ENCODE data around the gene SRPK2. TPM values are rescaled to one million over a fixed set of nuclear protein-coding genes. Genes with fewer than 3 reads are reported as not detected.

The SRPK2 gene
- polyA plus RNA-seq, 1 of the 3 experiments (the other 2 are of a cell fraction): 15.4 TPM

DNA sequence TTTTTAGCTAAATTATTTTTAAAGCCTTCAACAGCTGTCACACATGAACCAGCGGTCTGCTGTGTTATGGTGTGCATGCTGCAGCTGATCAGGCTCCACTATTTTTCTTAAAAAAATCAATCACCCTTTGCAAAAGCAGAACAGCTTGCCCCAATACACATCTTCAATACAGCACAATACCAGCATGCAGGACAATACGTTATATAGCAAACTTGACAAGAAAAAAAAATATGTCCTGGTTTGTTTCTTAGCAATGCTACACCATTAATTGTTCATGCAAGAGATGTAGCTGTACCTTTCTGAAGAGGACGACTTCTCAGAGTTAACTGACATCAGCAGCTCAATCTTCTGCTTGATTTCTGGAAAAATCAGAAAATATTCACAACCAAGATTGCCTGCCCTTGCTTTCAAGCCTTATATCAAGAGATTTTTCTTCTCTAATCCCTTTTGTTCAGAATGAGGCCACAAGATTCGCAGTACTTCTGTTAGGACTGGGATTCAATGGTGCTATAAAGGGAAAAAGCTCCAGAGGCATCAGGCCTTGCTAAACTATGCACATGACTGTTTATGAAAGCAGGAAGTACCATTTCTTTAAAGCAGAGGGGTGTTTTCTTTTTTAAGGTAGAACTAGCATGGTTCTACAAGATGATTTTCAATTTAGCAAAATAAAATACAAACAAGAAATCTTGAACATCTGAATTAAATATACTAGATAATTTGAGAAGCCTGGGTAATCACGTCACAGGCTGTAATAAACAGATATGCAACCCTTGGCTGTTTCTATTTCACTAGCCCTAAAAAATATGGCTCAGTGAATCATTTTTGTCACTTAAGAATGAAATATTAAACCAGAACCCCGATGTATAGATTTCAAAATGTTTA, 120.0 kb downstream of the SRPK2 start:
- Histone ChIP-seq H3K36me3 (replicated peaks in 1 of 2; ENCODE audit: control insufficient read depth in 1 of 2, insufficient read depth in 2 of 2, low read length in 1 of 2) (no peaks in the 10 kb centered on the region), H3K4me3 (ENCODE audit: low read depth in 2 of 2, low read length in 1 of 2) (peak overlapping the region; percentile 44 to 54), H3K9me3 (no peaks in the 10 kb centered on the region), H3K9ac (peak overlapping the region; percentile 46; the same call in 1 of the 2 replicates), H3K4me2 (peak overlapping the region; percentile 72), H3K79me2 (ENCODE audit: insufficient read depth) (peaks cover 95% of the 10 kb centered on the region), H3K27me3 (ENCODE audit: insufficient read depth) (no peaks in the 10 kb centered on the region), H3K27ac (ENCODE audit: low read depth in 2 of 2, low read length in 1 of 2) (peak overlapping the region; percentile 81 to 93), H2AFZ (ENCODE audit: low read depth) (peak overlapping the region; percentile 39; the same call in 1 of the 2 replicates), H3K9me2 (no peaks in the 10 kb centered on the region), H4K20me1 (ENCODE audit: insufficient read depth) (peaks cover 52% of the 10 kb centered on the region), H3F3A (replicated peaks; ENCODE audit: insufficient read depth) (peaks cover 33% of the 10 kb centered on the region), H3K4me1 (ENCODE audit: control insufficient read depth in 1 of 2, insufficient read depth in 2 of 2, low read depth in 1 of 2, low read length in 1 of 2) (peaks cover 18 to 34% of the 10 kb centered on the region in 2 experiments; a peak in 3 of 4 replicates)
- DNase-seq: peak; percentile 68
- TF ChIP-seq, protein P1, sequence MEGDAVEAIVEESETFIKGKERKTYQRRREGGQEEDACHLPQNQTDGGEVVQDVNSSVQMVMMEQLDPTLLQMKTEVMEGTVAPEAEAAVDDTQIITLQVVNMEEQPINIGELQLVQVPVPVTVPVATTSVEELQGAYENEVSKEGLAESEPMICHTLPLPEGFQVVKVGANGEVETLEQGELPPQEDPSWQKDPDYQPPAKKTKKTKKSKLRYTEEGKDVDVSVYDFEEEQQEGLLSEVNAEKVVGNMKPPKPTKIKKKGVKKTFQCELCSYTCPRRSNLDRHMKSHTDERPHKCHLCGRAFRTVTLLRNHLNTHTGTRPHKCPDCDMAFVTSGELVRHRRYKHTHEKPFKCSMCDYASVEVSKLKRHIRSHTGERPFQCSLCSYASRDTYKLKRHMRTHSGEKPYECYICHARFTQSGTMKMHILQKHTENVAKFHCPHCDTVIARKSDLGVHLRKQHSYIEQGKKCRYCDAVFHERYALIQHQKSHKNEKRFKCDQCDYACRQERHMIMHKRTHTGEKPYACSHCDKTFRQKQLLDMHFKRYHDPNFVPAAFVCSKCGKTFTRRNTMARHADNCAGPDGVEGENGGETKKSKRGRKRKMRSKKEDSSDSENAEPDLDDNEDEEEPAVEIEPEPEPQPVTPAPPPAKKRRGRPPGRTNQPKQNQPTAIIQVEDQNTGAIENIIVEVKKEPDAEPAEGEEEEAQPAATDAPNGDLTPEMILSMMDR (IDR thresholded peaks at IDR 0.05): no peak
- TF ChIP-seq TAF1 (IDR thresholded peaks at IDR 0.05; ENCODE audit: borderline replicate concordance, low read depth, low read length) (peak; percentile 76; the same call in 1 of the 2 replicates), JUND (IDR thresholded peaks at IDR 0.05) (peak; percentile 81), FOSL2 (IDR thresholded peaks at IDR 0.05; ENCODE audit: borderline replicate concordance, low read depth) (peak; percentile 25; the same call in 1 of the 2 replicates), POLR2AphosphoS5 (IDR thresholded peaks at IDR 0.05; ENCODE audit: low read depth, low read length) (peak; percentile 66; the same call in 1 of the 2 replicates), MAX (IDR thresholded peaks at IDR 0.05; ENCODE audit: low read depth) (peak; percentile 62), ELF1 (IDR thresholded peaks at IDR 0.05) (no peak), YY1 (IDR thresholded peaks at IDR 0.05; ENCODE audit: low read depth) (no peak; the same call in 1 of the 2 replicates), MXI1 (IDR thresholded peaks at IDR 0.05; ENCODE audit: low read depth, low read length) (peak; percentile 88), EP300 (IDR thresholded peaks at IDR 0.05; ENCODE audit: borderline replicate concordance in 1 of 2, low read depth in 1 of 2, low read length in 1 of 2) (peak in 1 of 2 experiments; percentile 70; a peak in 2 of 4 replicates)
- TF ChIP-seq, protein P2, sequence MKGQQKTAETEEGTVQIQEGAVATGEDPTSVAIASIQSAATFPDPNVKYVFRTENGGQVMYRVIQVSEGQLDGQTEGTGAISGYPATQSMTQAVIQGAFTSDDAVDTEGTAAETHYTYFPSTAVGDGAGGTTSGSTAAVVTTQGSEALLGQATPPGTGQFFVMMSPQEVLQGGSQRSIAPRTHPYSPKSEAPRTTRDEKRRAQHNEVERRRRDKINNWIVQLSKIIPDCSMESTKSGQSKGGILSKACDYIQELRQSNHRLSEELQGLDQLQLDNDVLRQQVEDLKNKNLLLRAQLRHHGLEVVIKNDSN (IDR thresholded peaks at IDR 0.05; ENCODE audit: borderline replicate concordance, low read depth): peak; percentile 47; the same call in 1 of the 2 replicates
- TF ChIP-seq, protein P3, sequence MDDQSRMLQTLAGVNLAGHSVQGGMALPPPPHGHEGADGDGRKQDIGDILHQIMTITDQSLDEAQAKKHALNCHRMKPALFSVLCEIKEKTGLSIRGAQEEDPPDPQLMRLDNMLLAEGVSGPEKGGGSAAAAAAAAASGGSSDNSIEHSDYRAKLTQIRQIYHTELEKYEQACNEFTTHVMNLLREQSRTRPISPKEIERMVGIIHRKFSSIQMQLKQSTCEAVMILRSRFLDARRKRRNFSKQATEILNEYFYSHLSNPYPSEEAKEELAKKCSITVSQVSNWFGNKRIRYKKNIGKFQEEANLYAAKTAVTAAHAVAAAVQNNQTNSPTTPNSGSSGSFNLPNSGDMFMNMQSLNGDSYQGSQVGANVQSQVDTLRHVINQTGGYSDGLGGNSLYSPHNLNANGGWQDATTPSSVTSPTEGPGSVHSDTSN (IDR thresholded peaks at IDR 0.05): peak; percentile 87
- POLR2A ChIA-PET: interaction anchor here (0.5 to 1.3 kb wide), 6 partner anchors 16 to 287 kb away, joined by 3 to 6 read pairs (median 4); no protein-coding TSS in a partner anchor
- 20% methylated on average over 6 of the region's 6 CpGs for WGBS (ENCODE audit: low lambda C conversion rate)
- CTCF ChIA-PET: interaction anchor here (0.9 to 1.4 kb wide), 11 partner anchors 11 to 288 kb away, joined by 3 to 5 read pairs (median 3); no protein-coding TSS in a partner anchor

All from SK-N-SH (cell line).